SU-DHL-6 (cell line): ENCODE measurements around the gene HCRT.

Source experiments
- H2AFZ ChIP-seq: fragments of 200-600 bp; sonication (generic); 2 replicates; pipeline ENCODE4 v1.6.1; 2014; ENCODE audit warnings: low read depth, mild to moderate bottlenecking, moderate library complexity, mixed read lengths, antibody characterized with exemption, low read length; ENCODE audit not compliant: severe bottlenecking
- H3F3A ChIP-seq: fragments of 200-600 bp; shearing (Covaris generic); 2 replicates; pipeline ENCODE4 v1.6.0; 2016; ENCODE audit warnings: antibody characterized with exemption, mild to moderate bottlenecking; ENCODE audit not compliant: insufficient read depth
- H3K27ac ChIP-seq: fragments of 200-600 bp; sonication (generic); 2 replicates; pipeline ENCODE4 v1.5.1; 2016; ENCODE audit warnings: low read depth, mild to moderate bottlenecking, low read length, moderate library complexity, mixed read lengths
- H3K27me3 ChIP-seq: fragments of 200-600 bp; sonication (generic), shearing (Covaris generic); 2 replicates; pipeline ENCODE4 v1.6.0; 2014; ENCODE audit warnings: mild to moderate bottlenecking, low read length
- H3K36me3 ChIP-seq: fragments of 200-600 bp; sonication (generic); 2 replicates; pipeline ENCODE4 v1.6.1; 2014; ENCODE audit warnings: mild to moderate bottlenecking, low read length, mixed read lengths
- H3K4me2 ChIP-seq: fragments of 300-600, 200-600 bp; shearing (Covaris generic), sonication (generic); 2 replicates; pipeline ENCODE4 v1.6.0; 2014; ENCODE audit warnings: low read length, low read depth, mild to moderate bottlenecking; ENCODE audit not compliant: poor library complexity, severe bottlenecking
- H3K4me3 ChIP-seq: fragments of 200-600 bp; sonication (generic); 2 replicates; pipeline ENCODE4 v1.5.1; 2014; ENCODE audit warnings: antibody characterized with exemption, low read length, mild to moderate bottlenecking, mixed read lengths; ENCODE audit not compliant: insufficient read depth, poor library complexity, severe bottlenecking
- H3K79me2 ChIP-seq: fragments of 200-600 bp; sonication (generic); 2 replicates; pipeline ENCODE4 v1.6.1; 2014; ENCODE audit warnings: mild to moderate bottlenecking, low read length, moderate library complexity; ENCODE audit not compliant: insufficient read depth
- H3K9ac ChIP-seq: fragments of 200-600 bp; sonication (generic); 2 replicates; pipeline ENCODE4 v1.7.0; 2014; ENCODE audit warnings: mild to moderate bottlenecking, low read length
- H3K9me2 ChIP-seq: fragments of 200-600 bp; sonication (generic); replicated peaks from 2 replicates; pipeline ENCODE4 v1.6.1; 2014; ENCODE audit warnings: low read length; ENCODE audit not compliant: insufficient read depth
- H3K9me3 ChIP-seq: fragments of 200-600 bp; sonication (generic); 2 replicates; pipeline ENCODE4 v1.6.1; 2014; ENCODE audit warnings: low read length, mixed read lengths; ENCODE audit not compliant: insufficient read depth
- H4K20me1 ChIP-seq: fragments of 200-600 bp; sonication (generic); 2 replicates; pipeline ENCODE4 v1.6.1; 2014; ENCODE audit warnings: low read depth, mild to moderate bottlenecking, antibody characterized with exemption, low read length, moderate library complexity, mixed read lengths
- EZH2phosphoT487 ChIP-seq: fragments of 200-600 bp; sonication (generic), shearing (Covaris generic); conservative IDR thresholded peaks from 2 replicates; pipeline ENCODE4 v1.6.1; 2018; ENCODE audit warnings: mild to moderate bottlenecking, antibody characterized with exemption, low read length, moderate library complexity, mixed read lengths
- TF ChIP-seq, protein P1 (sequence below): fragments of 200-600 bp; sonication (generic); IDR thresholded peaks from one replicate; pipeline ENCODE4 v1.5.1; 2017; ENCODE audit warnings: antibody characterized with exemption, mild to moderate bottlenecking, low read length, moderate library complexity; ENCODE audit not compliant: insufficient read depth, poor library complexity, severe bottlenecking

HCRT gene

DNA sequence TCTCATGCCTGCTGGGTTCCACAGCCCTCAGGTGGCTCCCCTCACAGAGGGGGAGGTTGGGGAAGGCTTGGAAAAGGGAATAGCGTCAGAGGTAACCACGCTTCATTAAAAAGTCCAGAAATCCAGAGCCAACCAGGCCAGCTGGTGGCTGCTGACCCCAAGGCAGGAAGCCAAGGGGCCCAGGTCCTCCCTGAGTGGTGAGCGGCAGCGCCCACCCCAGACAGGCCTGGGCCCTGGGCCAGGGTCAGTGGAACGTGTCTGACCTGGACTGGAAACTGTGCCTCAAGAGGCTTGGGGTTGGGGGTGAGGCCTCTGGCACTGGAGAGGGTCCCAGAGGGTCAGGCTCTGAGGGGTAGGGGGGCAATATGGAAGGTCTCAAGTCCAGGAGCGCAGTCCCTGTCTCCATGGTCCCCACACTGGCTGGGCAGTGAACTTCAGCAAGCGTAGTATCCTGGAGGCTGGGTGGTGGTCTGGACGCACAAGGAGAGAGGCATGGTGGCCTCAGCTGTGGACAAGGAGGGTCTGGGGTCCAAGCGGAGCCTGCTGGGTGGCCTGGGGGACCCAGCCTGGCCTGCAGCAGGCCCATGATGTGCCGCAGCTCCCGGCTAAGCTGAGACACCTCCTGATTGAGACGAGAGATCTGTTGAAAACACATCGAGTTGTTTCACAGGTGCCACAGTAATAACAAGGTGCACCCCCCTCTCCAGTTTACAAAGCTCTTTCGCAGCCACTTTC lies 25.3 kb downstream of the HCRT start:
- no peak overlapping the region for H3K9ac ChIP-seq
- no peaks in the 10 kb centered on the region for H3F3A ChIP-seq
- H4K20me1 ChIP-seq: no peaks in the 10 kb centered on the region
- H3K4me3 ChIP-seq: no peak overlapping the region
- no peaks in the 10 kb centered on the region for H3K27me3 ChIP-seq
- no peak overlapping the region for H3K27ac ChIP-seq
- no peaks in the 10 kb centered on the region for H3K79me2 ChIP-seq
- H2AFZ ChIP-seq: no peak overlapping the region
- no peaks in the 10 kb centered on the region for H3K36me3 ChIP-seq
- H3K9me2 ChIP-seq: no peaks in the 10 kb centered on the region
- TF ChIP-seq, protein P1, sequence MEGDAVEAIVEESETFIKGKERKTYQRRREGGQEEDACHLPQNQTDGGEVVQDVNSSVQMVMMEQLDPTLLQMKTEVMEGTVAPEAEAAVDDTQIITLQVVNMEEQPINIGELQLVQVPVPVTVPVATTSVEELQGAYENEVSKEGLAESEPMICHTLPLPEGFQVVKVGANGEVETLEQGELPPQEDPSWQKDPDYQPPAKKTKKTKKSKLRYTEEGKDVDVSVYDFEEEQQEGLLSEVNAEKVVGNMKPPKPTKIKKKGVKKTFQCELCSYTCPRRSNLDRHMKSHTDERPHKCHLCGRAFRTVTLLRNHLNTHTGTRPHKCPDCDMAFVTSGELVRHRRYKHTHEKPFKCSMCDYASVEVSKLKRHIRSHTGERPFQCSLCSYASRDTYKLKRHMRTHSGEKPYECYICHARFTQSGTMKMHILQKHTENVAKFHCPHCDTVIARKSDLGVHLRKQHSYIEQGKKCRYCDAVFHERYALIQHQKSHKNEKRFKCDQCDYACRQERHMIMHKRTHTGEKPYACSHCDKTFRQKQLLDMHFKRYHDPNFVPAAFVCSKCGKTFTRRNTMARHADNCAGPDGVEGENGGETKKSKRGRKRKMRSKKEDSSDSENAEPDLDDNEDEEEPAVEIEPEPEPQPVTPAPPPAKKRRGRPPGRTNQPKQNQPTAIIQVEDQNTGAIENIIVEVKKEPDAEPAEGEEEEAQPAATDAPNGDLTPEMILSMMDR: no peak
- no peak for TF ChIP-seq EZH2phosphoT487
- no peak overlapping the region for H3K4me2 ChIP-seq
- no peaks in the 10 kb centered on the region for H3K9me3 ChIP-seq

DNA sequence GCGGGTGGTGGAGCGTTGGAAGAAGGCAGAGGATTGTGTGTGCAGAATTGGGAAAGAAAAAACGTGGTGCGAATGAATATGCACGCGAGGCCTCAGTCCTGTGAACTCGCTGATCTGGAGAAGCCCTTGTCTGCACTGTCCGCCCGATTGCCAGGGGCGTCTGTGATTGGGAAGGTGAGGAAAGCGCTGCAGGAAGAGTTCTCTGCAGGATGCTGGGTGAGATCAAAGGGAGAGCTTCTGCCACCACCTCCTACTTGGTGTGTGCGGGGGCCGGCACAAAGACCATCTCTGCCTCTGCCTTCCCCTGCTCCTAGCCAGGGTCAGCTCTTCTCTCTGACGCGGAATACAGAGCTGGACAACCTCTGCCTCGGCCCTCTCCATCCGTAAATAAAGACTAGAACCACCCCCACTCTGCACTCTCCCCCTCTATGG lies 29.6 kb downstream of the HCRT start:
- Histone ChIP-seq H3K27ac (no peak overlapping the region), H3K4me3 (no peak overlapping the region), H3K27me3 (no peaks in the 10 kb centered on the region), H3K36me3 (no peaks in the 10 kb centered on the region), H3K9ac (no peak overlapping the region), H3K4me2 (peak overlapping the region; percentile 33), H3F3A (no peaks in the 10 kb centered on the region), H3K9me3 (no peaks in the 10 kb centered on the region), H2AFZ (no peak overlapping the region), H4K20me1 (no peaks in the 10 kb centered on the region), H3K9me2 (no peaks in the 10 kb centered on the region), H3K79me2 (peaks cover 38% of the 10 kb centered on the region)
- TF ChIP-seq, protein P1: no peak
- no peak for TF ChIP-seq EZH2phosphoT487

DNA sequence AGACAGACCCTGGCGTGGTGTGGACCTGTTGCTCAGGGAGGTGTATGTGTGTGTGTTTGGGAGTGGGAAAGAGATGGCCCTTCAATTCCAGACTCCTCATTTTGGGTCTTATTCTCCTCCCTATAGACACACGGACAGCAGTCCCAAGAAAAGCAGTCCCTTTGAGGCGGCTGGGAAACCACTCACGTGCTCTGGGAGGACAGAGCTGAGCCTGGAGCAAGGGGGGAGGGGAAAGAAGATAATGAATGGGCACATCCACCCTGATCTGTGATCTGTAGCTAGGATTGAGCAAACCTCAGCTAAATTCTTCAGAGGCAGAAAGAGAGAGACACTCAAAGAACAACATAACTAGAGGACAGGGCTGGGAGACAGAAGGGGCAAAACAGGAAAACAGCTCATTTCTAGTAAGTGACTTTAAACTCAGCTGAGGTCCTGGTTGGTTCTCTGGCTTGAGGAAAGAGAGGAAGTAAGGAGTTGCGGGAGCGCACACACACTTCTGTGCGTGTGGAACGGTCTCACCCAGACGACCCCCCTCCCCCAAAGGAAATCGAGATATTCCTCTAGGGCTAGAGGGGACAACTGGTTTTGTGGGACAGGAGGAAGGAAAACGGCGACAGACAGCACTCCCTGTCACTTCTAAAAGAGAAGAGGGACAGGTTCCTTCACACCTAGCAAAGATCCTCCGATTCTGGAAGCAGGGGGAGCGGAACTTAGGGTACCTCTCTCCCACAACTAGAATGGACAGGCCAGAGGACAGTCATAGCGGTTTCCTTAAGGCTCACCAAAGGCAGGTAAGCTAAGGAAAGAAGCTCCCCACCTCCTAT lies 31.1 kb downstream of the HCRT start:
- Histone ChIP-seq H3K36me3 (no peaks in the 10 kb centered on the region), H3K9me3 (no peaks in the 10 kb centered on the region), H3K27me3 (no peaks in the 10 kb centered on the region), H3F3A (no peaks in the 10 kb centered on the region), H2AFZ (no peak overlapping the region), H3K79me2 (peaks cover 50% of the 10 kb centered on the region), H3K9ac (peak overlapping the region; percentile 76), H3K9me2 (no peaks in the 10 kb centered on the region), H3K4me2 (peak overlapping the region; percentile 67), H3K4me3 (peak overlapping the region; percentile 76), H3K27ac (peak overlapping the region; percentile 32; the same call in 1 of the 2 replicates), H4K20me1 (no peaks in the 10 kb centered on the region)
- no peak for TF ChIP-seq EZH2phosphoT487
- TF ChIP-seq, protein P1: no peak
